Astrocyte of the cerebellum (primary cell): ENCODE data around the gene IRF2.

Experiments used
- DNase-seq: peaks from one replicate; pipeline ENCODE4 v3.0.0-alpha.2; 2011; ENCODE audit warnings: low read depth
- H3K4me3 ChIP-seq: 2 replicates; pipeline ENCODE4 v1.5.1; 2011; ENCODE audit warnings: mild to moderate bottlenecking, low read depth, low read length, moderate library complexity
- in situ Hi-C: cut with HindIII; loops from 2 replicates; pipeline ENCODE4 v1.10.0; 2017; ENCODE audit warnings: low sequenced_read_pairs
- TF ChIP-seq, protein P1 (sequence below): IDR thresholded peaks from 2 replicates; pipeline ENCODE4 v1.5.1; 2012; ENCODE audit warnings: low read length, low read depth, moderate library complexity, mild to moderate bottlenecking; ENCODE audit errors: missing control alignments

Gene IRF2

DNA sequence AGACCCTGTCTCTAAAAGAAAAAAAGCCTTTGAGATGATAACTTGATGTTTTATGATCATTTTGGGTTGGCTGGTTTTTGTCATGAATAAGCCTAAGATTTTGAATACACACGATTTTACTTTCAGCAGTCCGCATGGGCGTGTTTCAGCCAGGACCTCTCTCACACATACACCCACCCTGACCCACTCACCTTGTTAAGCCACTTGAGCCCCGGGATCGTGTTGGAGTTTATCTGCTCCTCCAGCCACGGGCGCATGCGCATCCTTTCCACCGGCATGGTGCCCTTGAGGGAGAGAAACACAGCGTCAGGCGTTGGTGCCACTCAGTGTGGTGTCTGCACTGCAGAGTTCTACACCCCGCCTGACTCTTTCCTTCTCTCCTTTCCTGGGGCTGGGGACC is 45.6 kb downstream of the IRF2 start:
- in situ Hi-C loops, result no loop called here

DNA sequence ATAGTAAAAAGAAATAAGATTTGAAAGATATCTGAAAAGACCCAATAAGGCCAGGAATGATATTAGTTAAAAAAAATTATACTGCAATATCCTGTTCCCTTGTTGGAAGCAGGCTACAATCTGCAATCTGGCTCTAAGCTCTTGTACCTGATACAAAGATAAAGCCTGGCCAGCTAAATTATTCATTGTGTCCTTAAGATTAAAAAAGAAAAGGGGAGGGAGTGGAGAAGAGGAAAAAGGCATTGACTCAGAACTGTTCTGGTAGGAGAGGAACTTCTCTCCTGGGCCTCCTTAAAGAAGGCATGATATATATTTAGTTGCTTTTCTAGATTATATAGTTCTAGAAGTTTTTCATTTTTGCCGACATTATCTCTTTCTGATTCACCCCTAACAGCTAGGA is 46.7 kb downstream of the IRF2 start:
- no peak for DNase-seq
- TF ChIP-seq, protein P1, sequence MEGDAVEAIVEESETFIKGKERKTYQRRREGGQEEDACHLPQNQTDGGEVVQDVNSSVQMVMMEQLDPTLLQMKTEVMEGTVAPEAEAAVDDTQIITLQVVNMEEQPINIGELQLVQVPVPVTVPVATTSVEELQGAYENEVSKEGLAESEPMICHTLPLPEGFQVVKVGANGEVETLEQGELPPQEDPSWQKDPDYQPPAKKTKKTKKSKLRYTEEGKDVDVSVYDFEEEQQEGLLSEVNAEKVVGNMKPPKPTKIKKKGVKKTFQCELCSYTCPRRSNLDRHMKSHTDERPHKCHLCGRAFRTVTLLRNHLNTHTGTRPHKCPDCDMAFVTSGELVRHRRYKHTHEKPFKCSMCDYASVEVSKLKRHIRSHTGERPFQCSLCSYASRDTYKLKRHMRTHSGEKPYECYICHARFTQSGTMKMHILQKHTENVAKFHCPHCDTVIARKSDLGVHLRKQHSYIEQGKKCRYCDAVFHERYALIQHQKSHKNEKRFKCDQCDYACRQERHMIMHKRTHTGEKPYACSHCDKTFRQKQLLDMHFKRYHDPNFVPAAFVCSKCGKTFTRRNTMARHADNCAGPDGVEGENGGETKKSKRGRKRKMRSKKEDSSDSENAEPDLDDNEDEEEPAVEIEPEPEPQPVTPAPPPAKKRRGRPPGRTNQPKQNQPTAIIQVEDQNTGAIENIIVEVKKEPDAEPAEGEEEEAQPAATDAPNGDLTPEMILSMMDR, result no peak
- no peak overlapping the region for H3K4me3 ChIP-seq
- in situ Hi-C loops, result no loop called here

More for the DNA sequence above, 45.6 kb downstream of the IRF2 start:
- DNase-seq, result no peak
- H3K4me3 ChIP-seq, result no peak overlapping the region
- TF ChIP-seq, protein P1, result no peak

DNA sequence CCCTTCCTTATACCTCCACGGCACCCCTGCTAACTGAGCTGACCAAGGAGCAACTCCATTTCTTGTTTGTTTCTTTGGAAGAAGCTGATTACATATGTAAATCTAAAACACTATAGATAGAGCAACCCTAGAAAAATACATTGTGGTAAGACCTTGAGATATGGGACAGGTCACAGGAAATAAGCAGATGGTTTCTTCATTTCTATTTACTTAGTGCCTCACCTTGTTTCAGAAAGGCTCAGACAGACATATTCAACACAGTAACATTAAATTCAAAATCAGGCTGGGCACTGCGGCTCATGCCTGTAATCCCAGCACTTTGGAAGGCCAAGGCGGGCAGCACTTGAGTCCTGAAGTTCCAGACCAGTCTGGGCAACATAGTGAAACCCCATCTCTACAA is 47.3 kb downstream of the IRF2 start:
- no peak for DNase-seq
- TF ChIP-seq, protein P1, result no peak
- in situ Hi-C loops, result no loop called here
- no peak overlapping the region for H3K4me3 ChIP-seq

DNA sequence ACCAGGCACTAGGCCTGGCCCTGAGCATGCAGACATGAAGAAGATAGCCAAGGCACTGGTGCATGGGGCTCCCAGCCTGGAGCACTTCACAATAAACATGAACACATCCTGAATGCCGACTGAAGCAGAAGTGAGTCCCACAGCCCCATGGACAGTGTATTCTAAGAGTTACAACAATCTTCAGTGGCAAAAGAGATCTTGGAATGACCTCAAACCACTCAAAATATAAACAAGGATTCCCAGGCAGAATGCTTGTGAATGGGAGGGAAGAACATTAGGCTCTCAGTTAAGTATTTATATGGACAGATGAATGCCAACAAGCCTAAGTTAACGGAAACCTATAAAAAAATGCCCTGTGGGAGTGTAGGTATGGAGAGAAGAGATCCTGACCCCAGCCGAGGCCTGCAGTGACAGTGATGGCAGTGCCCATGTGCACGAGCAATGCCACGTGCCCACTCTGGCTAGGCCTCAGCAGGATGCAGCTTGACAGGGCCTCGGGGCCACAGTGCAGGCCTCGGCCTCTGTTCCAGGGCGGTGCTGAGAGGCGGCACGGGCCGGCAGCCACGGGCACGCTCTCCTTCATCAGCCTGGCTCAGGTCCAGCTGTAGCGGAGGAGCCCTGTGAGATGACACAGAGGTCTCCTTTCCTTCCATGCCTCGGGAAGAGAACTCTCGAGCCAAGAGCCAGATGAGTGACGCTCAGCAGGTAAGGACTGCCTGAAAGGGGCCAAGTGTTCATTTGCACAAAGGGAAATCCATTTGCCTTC is 49.2 kb downstream of the IRF2 start:
- no peak overlapping the region for H3K4me3 ChIP-seq
- in situ Hi-C loops, result no loop called here
- DNase-seq, result no peak
- TF ChIP-seq, protein P1, result no peak

DNA sequence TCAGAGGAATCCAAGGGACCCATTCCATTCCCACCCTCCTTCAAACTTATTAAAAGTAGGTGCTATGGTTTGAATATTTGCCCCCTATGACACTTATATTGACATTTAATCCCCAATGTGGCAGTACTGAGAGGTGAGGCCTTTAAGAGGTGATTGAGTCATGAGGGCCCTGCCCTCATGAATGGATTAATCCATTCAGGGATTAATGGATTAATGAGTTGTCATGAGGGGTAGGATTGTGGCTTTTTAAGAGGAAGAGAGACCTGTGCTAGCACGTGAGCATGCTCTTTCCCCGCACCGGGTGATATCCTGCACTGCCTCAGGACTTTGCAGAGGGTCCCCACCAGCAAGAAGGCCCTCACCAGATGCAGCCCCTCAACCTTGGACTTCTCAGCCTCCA is 50.1 kb downstream of the IRF2 start:
- H3K4me3 ChIP-seq, result no peak overlapping the region
- in situ Hi-C loops, result no loop called here
- TF ChIP-seq, protein P1, result no peak
- DNase-seq, result no peak

DNA sequence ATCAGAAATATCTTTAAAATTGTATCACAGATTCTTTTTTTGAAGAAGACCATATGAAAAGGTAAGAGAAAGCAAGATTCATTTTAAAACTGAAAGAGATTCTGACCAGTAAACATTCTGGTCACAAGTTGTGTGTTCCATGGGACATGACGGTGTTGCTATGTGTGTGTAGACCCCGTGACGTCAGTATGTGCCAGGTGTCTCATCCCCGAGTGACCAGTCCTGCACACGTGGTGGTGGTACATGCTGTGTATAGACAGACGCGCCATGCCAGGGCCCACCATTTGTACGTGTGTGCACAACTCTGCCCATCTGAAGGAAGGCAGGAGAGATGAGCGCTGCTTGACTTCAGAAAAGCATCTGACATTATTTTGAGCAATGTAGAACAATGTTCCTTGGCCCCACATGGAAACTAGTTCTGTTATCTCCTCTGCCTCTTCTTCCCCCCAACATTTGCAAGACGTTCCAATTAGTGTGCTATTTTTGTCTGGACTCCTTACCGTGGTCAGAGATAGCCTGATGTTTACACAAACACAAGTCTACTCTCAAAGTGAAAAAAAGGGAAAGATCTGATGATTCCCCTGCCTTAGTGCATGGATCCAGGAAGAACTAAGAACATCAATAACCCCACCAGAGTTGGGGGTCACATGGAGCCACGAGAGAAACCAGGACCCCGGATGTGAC is 51.2 kb downstream of the IRF2 start:
- in situ Hi-C loops, result no loop called here
- TF ChIP-seq, protein P1, result no peak
- no peak overlapping the region for H3K4me3 ChIP-seq
- no peak for DNase-seq
